Activated T-cell treated with anti-CD3 and anti-CD28 coated beads, Interleukin-2, amount 50 U/mL, for 4 hours (primary cell): ENCODE measurements around the gene GET4. TPM values are rescaled to one million over a fixed set of nuclear protein-coding genes. Genes with fewer than 3 reads are reported as not detected.

Experiments
- ATAC-seq, 2 donors: fragments of 200-7000 bp; cut with Tn5 transposase; one replicate each; pipeline ENCODE4 v1.10.0; 2021
- DNase-seq: peaks from one replicate; pipeline ENCODE4 v3.0.0-alpha.2; 2020
- H3K27me3 Mint-ChIP-seq: one replicate; pipeline ENCODE4 v1.8.0; 2021; ENCODE audit warnings: low read depth, mixed read lengths
- H3K36me3 Mint-ChIP-seq: one replicate; pipeline ENCODE4 v1.8.0; 2022; ENCODE audit warnings: mixed read lengths; ENCODE audit not compliant: insufficient read depth
- H3K4me1 Mint-ChIP-seq: one replicate; pipeline ENCODE4 v1.8.0; 2021; ENCODE audit warnings: low read depth, mixed read lengths
- H3K4me3 Mint-ChIP-seq: one replicate; pipeline ENCODE4 v1.8.0; 2021; ENCODE audit warnings: mild to moderate bottlenecking, moderate library complexity, mixed read lengths
- H3K9me3 Mint-ChIP-seq: one replicate; pipeline ENCODE4 v1.8.0; 2021; ENCODE audit warnings: mixed read lengths
- total RNA-seq, 3 donors: library from RNA; stranded (reverse); gene quantifications; one replicate each; pipeline ENCODE4 v1.2.1, GENCODE V29; 2021

The GET4 gene
- total RNA-seq, 3 donors from 2014 or later, result 47.9 to 55.3 (median 52.1) TPM

- no peak overlapping the region for H3K4me3 Mint-ChIP-seq
- no peak for DNase-seq
- H3K9me3 Mint-ChIP-seq, result no peaks in the 10 kb centered on the region
Measured at GRCh38 chr7:913736-914520, 37.6 kb downstream of the GET4 start.

DNA sequence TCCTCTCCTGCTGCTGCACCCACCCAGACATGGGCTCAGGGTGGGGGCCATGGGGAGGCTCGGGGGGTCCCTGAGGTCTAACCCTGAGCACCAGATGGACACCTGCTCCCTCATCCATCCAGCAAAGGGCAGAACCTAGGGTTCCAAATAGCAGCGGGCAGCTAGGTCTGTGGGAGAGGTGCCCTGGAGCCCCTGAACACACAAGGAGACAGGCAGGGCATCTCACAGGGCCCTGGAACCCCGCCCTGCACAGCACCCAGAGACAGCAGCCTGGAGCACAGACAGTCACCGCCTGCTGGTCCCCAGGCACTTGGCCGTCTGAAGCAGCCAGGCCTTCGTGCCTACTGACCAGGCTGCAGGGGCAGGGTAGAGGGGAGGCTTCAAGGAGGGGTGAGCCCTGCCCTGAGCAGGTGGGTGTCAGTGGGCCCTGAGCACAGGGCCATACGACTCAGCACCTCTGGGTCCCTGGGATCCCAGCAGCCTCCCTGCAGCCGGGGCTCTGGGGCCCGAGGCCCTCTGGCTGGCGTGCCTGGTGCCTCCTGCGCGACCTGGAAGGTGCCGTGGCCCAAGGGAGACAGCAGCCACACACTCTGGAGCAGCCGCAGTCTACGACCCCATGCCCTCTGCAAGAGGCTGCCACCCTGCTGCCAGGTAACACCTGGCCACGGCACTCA, 38.3 kb downstream of the GET4 start:
- no peak for ATAC-seq
- Mint-ChIP-seq H3K9me3 (no peaks in the 10 kb centered on the region), H3K4me3 (no peak overlapping the region)

More at GRCh38 chr7:913736-914520, 37.6 kb downstream of the GET4 start:
- H3K36me3 Mint-ChIP-seq, result no peaks in the 10 kb centered on the region
- peaks cover 16% of the 10 kb centered on the region for H3K4me1 Mint-ChIP-seq
- no peaks in the 10 kb centered on the region for H3K27me3 Mint-ChIP-seq
- ATAC-seq, result no peak

GRCh38 chr7:915291-916218, 39.2 kb downstream of the GET4 start:
- no peak for DNase-seq
- Mint-ChIP-seq H3K4me1 (peaks cover 11% of the 10 kb centered on the region), H3K4me3 (no peak overlapping the region), H3K27me3 (no peaks in the 10 kb centered on the region), H3K9me3 (no peaks in the 10 kb centered on the region), H3K36me3 (no peaks in the 10 kb centered on the region)
- ATAC-seq, result no peak

More for the DNA sequence above, 38.3 kb downstream of the GET4 start:
- H3K27me3 Mint-ChIP-seq, result no peaks in the 10 kb centered on the region
- H3K4me1 Mint-ChIP-seq, result peaks cover 18% of the 10 kb centered on the region
- no peak for DNase-seq
- H3K36me3 Mint-ChIP-seq, result no peaks in the 10 kb centered on the region

GRCh38 chr7:916291-916941, 40.1 kb downstream of the GET4 start:
- no peak for DNase-seq
- Mint-ChIP-seq H3K4me1 (peaks cover 19% of the 10 kb centered on the region), H3K4me3 (no peak overlapping the region), H3K36me3 (no peaks in the 10 kb centered on the region), H3K9me3 (no peaks in the 10 kb centered on the region), H3K27me3 (no peaks in the 10 kb centered on the region)
- ATAC-seq, result no peak

DNA sequence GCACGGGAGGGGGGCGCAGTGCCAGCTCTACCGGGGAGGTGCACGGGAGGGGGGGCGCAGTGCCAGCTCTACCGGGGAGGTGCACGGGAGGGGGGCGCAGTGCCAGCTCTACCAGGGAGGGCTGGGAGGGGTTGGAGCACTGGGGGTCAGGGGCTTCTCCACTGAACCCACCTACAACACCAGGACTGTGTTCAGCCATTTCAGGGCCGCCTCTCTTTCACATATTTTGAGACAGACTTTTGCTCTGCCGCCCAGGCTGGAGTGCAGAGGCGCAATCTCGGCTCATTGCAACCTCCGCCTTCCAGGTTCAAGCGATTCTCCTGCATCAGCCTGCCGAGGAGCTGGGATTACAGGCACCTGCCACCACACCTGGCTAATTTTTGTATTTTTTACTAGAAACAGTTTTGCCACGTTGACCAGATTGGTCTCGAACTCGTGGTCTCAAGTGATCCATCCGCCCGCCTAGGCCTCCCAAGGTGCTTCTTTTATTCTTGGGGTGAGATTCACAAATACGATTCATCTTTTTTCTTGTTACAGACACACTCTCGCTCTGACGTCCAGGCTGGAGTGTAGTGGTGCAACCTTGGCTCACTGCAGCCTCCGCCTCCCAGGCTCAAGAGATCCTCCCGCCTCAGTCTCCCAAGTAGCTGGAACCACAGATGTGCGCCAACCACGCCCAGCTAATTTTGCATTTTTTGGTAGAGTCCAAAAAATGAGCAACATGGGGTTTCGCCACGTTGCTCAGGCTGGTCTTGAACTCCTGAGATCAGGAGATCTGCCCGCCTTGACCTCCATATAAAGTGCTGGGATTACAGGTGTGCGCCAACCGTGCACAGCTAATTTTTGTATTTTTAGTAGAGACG, 41.1 kb downstream of the GET4 start:
- no peak for DNase-seq

DNA sequence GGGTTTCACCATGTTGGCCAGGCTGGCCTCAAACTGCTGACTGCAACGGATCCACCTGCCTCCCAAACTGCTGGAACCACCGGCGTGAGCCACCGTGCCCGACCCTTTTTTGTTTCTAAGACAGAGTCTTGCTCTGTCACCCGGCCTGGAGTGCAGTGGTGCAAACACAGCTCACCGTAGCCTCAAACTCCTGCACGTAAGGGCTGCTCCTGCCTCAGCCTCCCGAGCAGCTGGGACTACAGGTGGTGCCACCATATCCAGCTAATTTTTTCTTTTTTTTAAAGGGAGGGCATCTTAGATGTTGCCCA, 41.7 kb downstream of the GET4 start:
- Mint-ChIP-seq H3K36me3 (no peaks in the 10 kb centered on the region), H3K4me3 (no peak overlapping the region), H3K27me3 (no peaks in the 10 kb centered on the region), H3K9me3 (no peaks in the 10 kb centered on the region), H3K4me1 (peaks cover 30% of the 10 kb centered on the region)
- DNase-seq (no peak), ATAC-seq (no peak)

More for the DNA sequence above, 41.1 kb downstream of the GET4 start:
- H3K4me1 Mint-ChIP-seq, result peaks cover 26% of the 10 kb centered on the region
- H3K4me3 Mint-ChIP-seq, result no peak overlapping the region
- no peaks in the 10 kb centered on the region for H3K9me3 Mint-ChIP-seq
- no peaks in the 10 kb centered on the region for H3K36me3 Mint-ChIP-seq
- no peak for ATAC-seq
- no peaks in the 10 kb centered on the region for H3K27me3 Mint-ChIP-seq

GRCh38 chr7:918441-919113, 42.2 kb downstream of the GET4 start:
- ATAC-seq (no peak), DNase-seq (no peak)
- no peaks in the 10 kb centered on the region for H3K9me3 Mint-ChIP-seq
- no peaks in the 10 kb centered on the region for H3K27me3 Mint-ChIP-seq
- peaks cover 34% of the 10 kb centered on the region for H3K4me1 Mint-ChIP-seq
- H3K36me3 Mint-ChIP-seq, result no peaks in the 10 kb centered on the region
- H3K4me3 Mint-ChIP-seq, result no peak overlapping the region

DNA sequence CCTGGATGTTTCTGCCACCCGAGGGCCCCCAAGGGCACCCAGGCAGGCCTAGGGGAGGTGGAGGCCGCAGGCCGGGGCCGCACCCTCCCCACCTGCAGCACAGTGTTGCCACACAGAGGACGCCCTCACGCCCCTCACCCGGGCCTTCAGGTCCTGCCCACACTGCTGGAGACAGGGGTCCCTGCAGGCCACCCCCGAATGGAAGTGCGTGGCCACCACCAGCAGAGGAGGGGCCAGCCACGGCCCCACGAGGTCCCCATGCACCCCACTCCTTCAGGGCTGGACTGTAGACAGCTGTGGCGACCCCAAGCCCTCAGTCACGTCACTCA, 42.7 kb downstream of the GET4 start:
- no peaks in the 10 kb centered on the region for H3K27me3 Mint-ChIP-seq
- H3K4me1 Mint-ChIP-seq, result peaks cover 34% of the 10 kb centered on the region
- DNase-seq (no peak), ATAC-seq (no peak)
- H3K36me3 Mint-ChIP-seq, result no peaks in the 10 kb centered on the region
- H3K4me3 Mint-ChIP-seq, result no peak overlapping the region
- no peaks in the 10 kb centered on the region for H3K9me3 Mint-ChIP-seq

- peaks cover 41% of the 10 kb centered on the region for H3K4me1 Mint-ChIP-seq
- no peak for ATAC-seq
- no peaks in the 10 kb centered on the region for H3K36me3 Mint-ChIP-seq
- H3K9me3 Mint-ChIP-seq, result no peaks in the 10 kb centered on the region
- no peak overlapping the region for H3K4me3 Mint-ChIP-seq
- DNase-seq, result no peak
- H3K27me3 Mint-ChIP-seq, result no peaks in the 10 kb centered on the region
Measured at GRCh38 chr7:919924-920341, 43.6 kb downstream of the GET4 start.

- H3K9me3 Mint-ChIP-seq, result no peaks in the 10 kb centered on the region
- DNase-seq, result peak; percentile 28
- no peaks in the 10 kb centered on the region for H3K36me3 Mint-ChIP-seq
- H3K4me1 Mint-ChIP-seq, result peaks cover 42% of the 10 kb centered on the region
- H3K27me3 Mint-ChIP-seq, result no peaks in the 10 kb centered on the region
- ATAC-seq, result no peak
- H3K4me3 Mint-ChIP-seq, result no peak overlapping the region
Measured at GRCh38 chr7:920351-921070, 44.2 kb downstream of the GET4 start.

DNA sequence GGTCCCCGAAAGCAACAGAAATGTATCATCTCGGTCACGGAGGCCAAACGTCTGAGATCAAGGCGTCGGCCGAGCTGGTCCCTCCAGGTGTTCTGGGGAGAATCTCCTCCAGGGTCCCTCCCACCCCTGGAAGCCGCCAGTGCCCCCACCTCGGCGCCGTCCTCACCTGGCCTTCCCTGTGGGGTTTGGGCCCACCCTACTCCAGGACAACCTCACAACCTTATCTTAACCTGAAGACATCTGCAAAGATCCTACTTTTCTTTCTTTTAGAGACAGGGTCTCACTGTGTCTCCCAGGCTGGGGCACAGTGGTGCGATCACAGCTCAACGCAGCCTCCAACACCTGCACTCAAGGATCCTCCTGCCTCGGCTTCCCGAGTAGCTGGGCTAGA, 44.7 kb downstream of the GET4 start:
- no peaks in the 10 kb centered on the region for H3K9me3 Mint-ChIP-seq
- no peaks in the 10 kb centered on the region for H3K36me3 Mint-ChIP-seq
- DNase-seq (no peak), ATAC-seq (no peak)
- peaks cover 43% of the 10 kb centered on the region for H3K4me1 Mint-ChIP-seq
- no peaks in the 10 kb centered on the region for H3K27me3 Mint-ChIP-seq
- peak overlapping the region; percentile 31 for H3K4me3 Mint-ChIP-seq

- DNase-seq (no peak), ATAC-seq (no peak)
- Mint-ChIP-seq H3K4me1 (peaks cover 39% of the 10 kb centered on the region), H3K27me3 (no peaks in the 10 kb centered on the region), H3K9me3 (no peaks in the 10 kb centered on the region), H3K4me3 (peak overlapping the region; percentile 31), H3K36me3 (no peaks in the 10 kb centered on the region)
Measured at GRCh38 chr7:921581-922333, 45.4 kb downstream of the GET4 start.
